Stimulated activated CD4-positive, alpha-beta T cell treated with anti-CD3 and anti-CD28 coated beads, TNF-alpha, amount 100 ng/mL, for 1 hour (primary cell): ENCODE data around the gene VAMP2.
"Not testable (repeated sequence)": the region's sequence is repeated elsewhere in the genome, so short reads cannot be mapped to it uniquely, and the experiment has no call there.

Source experiments
- DNase-seq, 3 donors: peaks; one replicate each; pipeline ENCODE4 v3.0.0-alpha.2; 2020; ENCODE audit warnings: low read depth in 3 of 3, low spot score in 1 of 3

Gene VAMP2

GRCh38 chr17:8176197-8176940 lies 13.6 kb upstream of the VAMP2 start, which contains the start of gene TMEM107:
Gene TMEM107 (minus strand): TSS chr17:8176380. CDS start chr17:8176286, 94 bp downstream.
- peak; percentile 67 to 72 (median 69) for DNase-seq

GRCh38 chr17:8175795-8176196 lies 13.0 kb upstream of the VAMP2 start:
- DNase-seq: no peak

- no peak for DNase-seq
Observed at GRCh38 chr17:8173871-8174322, 11.1 kb upstream of the VAMP2 start.

GRCh38 chr17:8173056-8173870 lies 10.5 kb upstream of the VAMP2 start:
- peak in 2 of 3 donors; percentile 53 to 55 for DNase-seq

GRCh38 chr17:8170186-8170585 lies 7.4 kb upstream of the VAMP2 start:
- not testable (repeated sequence) for DNase-seq

GRCh38 chr17:8167526-8167925 lies 4.8 kb upstream of the VAMP2 start:
- no peak for DNase-seq

- DNase-seq: no peak
Observed at GRCh38 chr17:8166731-8167130, 4.0 kb upstream of the VAMP2 start.

GRCh38 chr17:8164815-8165131 lies 2.0 kb upstream of the VAMP2 start:
- no peak for DNase-seq

GRCh38 chr17:8163978-8164814 lies 1.4 kb upstream of the VAMP2 start:
- peak in 1 of 3 donors; percentile 34 for DNase-seq

GRCh38 chr17:8162997-8163977 lies 539 bp upstream of the VAMP2 start:
- DNase-seq: no peak

- DNase-seq: no peak
Observed at GRCh38 chr17:8161289-8162232, 1.2 kb downstream of the VAMP2 start.

- no peak for DNase-seq
Observed at GRCh38 chr17:8160741-8161221, 2.0 kb downstream of the VAMP2 start.

- no peak for DNase-seq
Observed at GRCh38 chr17:8160224-8160577, 2.5 kb downstream of the VAMP2 start.

GRCh38 chr17:8159459-8160223 lies 3.1 kb downstream of the VAMP2 start:
- no peak for DNase-seq

- DNase-seq: no peak
Observed at GRCh38 chr17:8159032-8159400, 3.7 kb downstream of the VAMP2 start.

GRCh38 chr17:8158267-8159031 lies 4.3 kb downstream of the VAMP2 start:
- peak; percentile 59 to 82 (median 65) for DNase-seq

GRCh38 chr17:8156246-8156992 lies 6.3 kb downstream of the VAMP2 start:
- peak; percentile 98 to 100 (median 100) for DNase-seq
